Ishikawa (cell line): ENCODE measurements around the gene GPR153.
A peak's percentile ranks its signal among the peaks of the same experiment; 100 is the strongest.

ENCODE experiments used
- CEBPB ChIP-seq: IDR thresholded peaks from 2 replicates; pipeline ENCODE4 v1.6.1; 2012
- CREB1 ChIP-seq: IDR thresholded peaks from 2 replicates; pipeline ENCODE4 v1.6.1; 2012; ENCODE audit warnings: low read depth
- EGR1 ChIP-seq: IDR thresholded peaks from 2 replicates; pipeline ENCODE4 v1.6.1; 2012
- EP300 ChIP-seq: IDR thresholded peaks from 2 replicates; pipeline ENCODE4 v1.6.1; 2012; ENCODE audit warnings: borderline replicate concordance
- FOXM1 ChIP-seq: IDR thresholded peaks from 2 replicates; pipeline ENCODE4 v1.6.1; 2012; ENCODE audit warnings: low read depth, borderline replicate concordance
- RAD21 ChIP-seq: IDR thresholded peaks from 2 replicates; pipeline ENCODE4 v1.6.1; 2012; ENCODE audit warnings: low read depth
- TAF1 ChIP-seq: IDR thresholded peaks from 2 replicates; pipeline ENCODE4 v1.6.1; 2012; ENCODE audit warnings: low read depth, mild to moderate bottlenecking
- TCF12 ChIP-seq: IDR thresholded peaks from 2 replicates; pipeline ENCODE4 v1.6.1; 2012; ENCODE audit warnings: low read depth
- USF1 ChIP-seq: IDR thresholded peaks from 2 replicates; pipeline ENCODE4 v1.6.1; 2012
- ZBTB7A ChIP-seq: IDR thresholded peaks from 2 replicates; pipeline ENCODE4 v1.6.1; 2012; ENCODE audit warnings: low read depth
- TF ChIP-seq, protein P1 (sequence below): IDR thresholded peaks from 2 replicates; pipeline ENCODE4 v1.6.1; 2012

GRCh38 chr1:6241887-6242740, 18.8 kb downstream of the GPR153 start:
- TF ChIP-seq EP300 (no peak), CREB1 (no peak), RAD21 (no peak), CEBPB (no peak), TAF1 (no peak), EGR1 (0 out of 2 replicates have a peak, but pooled peaks have one; percentile 5), ZBTB7A (no peak), TCF12 (no peak), FOXM1 (no peak), USF1 (no peak)
- TF ChIP-seq, protein P1, sequence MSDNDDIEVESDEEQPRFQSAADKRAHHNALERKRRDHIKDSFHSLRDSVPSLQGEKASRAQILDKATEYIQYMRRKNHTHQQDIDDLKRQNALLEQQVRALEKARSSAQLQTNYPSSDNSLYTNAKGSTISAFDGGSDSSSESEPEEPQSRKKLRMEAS, result no peak; the same call in 1 of the 2 replicates
